GM12891 (cell line): Measurements from ENCODE around the gene INPP4A.

ENCODE experiments used
- DNase-seq: peaks from one replicate; pipeline ENCODE4 v3.0.0; 2011; ENCODE audit warnings: low spot score; ENCODE audit not compliant: insufficient read length
- FAIRE-seq: peaks from 2 replicates; lab custom pipeline; 2011; peaks lifted over from hg19 to GRCh38; lab: Jason Lieb, UNC
- PAX5 ChIP-seq: IDR thresholded peaks from 2 replicates; pipeline ENCODE4 v1.6.1; 2011; ENCODE audit warnings: low read length, moderate library complexity, mild to moderate bottlenecking; ENCODE audit not compliant: insufficient read depth, severe bottlenecking
- POLR2A ChIP-seq: IDR thresholded peaks from 2 replicates; pipeline ENCODE4 v1.6.1; 2011; ENCODE audit warnings: low read depth, low read length, control low read depth
- POLR2AphosphoS5 ChIP-seq: IDR thresholded peaks from 2 replicates; pipeline ENCODE4 v1.6.1; 2011; ENCODE audit warnings: low read depth, low read length, control low read depth
- POU2F2 ChIP-seq: IDR thresholded peaks from 2 replicates; pipeline ENCODE4 v1.6.1; 2011; ENCODE audit warnings: low read depth, mild to moderate bottlenecking, control low read depth, low read length, moderate library complexity
- SPI1 ChIP-seq: IDR thresholded peaks from 2 replicates; pipeline ENCODE4 v1.6.1; 2011; ENCODE audit warnings: low read depth, low read length, control low read depth
- TAF1 ChIP-seq: IDR thresholded peaks from 2 replicates; pipeline ENCODE4 v1.6.1; 2011; ENCODE audit warnings: low read depth, low read length, control low read depth

INPP4A gene

DNA sequence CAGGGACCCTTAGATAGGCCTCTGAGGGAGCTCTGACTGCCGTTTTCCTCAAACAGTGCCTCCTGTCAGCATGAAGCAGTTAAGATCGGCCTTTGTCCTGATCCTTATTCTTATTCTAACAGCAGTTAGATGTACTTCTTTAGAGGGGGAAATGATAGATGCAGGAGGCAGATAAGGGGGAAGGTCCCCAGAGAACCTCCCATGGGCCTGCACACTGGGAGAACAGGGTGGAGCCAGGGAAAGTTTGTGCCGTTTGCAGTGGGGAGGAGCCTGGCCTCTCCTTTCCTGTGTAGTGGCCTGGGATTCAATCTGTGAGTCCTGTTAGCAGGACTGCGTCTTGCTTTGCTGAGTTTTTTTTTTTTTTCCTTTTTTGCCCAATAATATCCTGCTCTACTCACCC lies 7.9 kb upstream of the INPP4A start:
- DNase-seq (no peak), FAIRE-seq (no peak)
- no peak for TF ChIP-seq POU2F2
- TF ChIP-seq POLR2A = no peak
- TF ChIP-seq POLR2AphosphoS5 = no peak
- no peak for TF ChIP-seq TAF1
- TF ChIP-seq SPI1 = no peak
- TF ChIP-seq PAX5 = no peak

DNA sequence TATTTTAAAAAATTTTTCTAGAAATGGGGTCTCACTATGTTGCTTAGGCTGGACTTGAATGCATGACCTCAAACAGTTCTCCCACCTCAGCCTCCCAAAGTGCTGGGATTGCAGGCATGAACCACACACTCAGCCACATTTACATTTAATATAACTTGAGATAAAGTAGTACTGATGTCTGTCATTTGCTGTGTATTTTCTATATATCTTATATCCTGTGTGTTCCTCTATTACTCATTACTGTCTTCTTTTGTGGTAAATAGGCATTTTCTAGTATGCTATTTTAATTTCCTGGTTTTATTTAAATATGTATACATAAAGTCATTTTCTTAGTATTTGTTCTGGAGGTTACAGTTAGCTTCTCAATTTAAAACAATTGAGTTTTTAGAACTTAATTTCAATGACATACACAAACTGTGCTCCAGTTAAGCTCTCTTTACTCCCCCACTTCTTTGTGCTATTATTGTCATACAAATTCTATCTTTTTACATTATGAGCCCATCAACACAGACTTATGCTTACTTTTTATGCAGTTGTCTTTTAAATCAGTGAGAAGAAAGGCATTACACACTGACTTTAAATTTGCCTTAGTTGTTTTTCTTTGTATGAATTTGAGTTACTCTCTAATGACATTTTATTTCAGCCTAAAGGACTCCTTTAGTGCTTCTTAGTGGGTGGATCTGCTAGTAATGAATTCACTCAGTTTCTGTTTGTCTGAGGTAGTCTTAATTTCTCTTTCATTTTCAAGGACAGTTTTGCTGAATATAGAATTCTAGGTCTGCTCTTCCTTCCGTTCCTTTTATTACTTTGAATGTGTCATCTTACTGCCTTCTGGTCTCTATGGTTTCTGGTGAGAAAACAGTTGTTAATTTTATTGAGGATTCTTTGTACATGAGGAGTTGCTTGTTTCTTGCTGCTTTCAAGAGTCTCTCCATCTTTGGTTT lies 6.2 kb upstream of the INPP4A start:
- FAIRE-seq (peak; percentile 26), DNase-seq (no peak)
- TF ChIP-seq PAX5 (no peak), SPI1 (no peak), POLR2AphosphoS5 (no peak), POU2F2 (no peak), POLR2A (no peak), TAF1 (no peak)

DNA sequence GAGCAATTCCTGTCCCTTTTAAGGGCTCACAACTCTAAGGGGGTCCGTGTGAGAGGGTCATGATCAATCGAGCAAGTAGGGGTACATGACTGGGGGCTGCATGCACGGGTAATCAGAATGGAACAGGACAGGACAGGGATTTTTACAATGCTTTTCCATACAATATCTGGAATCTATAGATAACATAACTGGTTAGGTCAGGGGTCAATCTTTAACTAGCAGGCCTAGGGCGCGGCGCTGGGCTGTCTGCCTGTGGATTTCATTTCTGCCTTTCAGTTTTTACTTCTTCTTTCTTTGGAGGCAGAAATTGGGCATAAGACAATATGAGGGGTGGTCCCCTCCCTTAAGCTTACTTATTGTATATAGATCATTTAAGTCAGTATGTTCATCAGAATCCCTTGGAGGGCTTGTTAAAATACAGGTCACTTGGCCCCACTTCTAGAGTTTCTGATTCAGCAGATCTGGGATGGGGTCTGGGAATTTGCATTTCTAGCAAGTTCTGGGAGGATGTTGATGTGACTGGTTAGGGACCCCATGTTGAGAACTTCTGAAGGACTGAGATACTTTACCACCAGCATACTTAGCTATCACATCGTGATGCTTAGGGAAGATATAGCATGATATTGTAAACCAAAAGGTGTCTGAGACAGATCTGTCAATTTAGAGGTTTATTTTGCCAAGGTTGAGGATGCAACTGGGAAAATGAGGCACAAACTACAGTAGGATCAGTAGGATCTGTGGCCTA lies 2.8 kb upstream of the INPP4A start:
- FAIRE-seq = no peak
- DNase-seq = no peak
- TF ChIP-seq TAF1 = no peak
- TF ChIP-seq POLR2A = no peak
- no peak for TF ChIP-seq PAX5
- no peak for TF ChIP-seq SPI1
- no peak for TF ChIP-seq POU2F2
- TF ChIP-seq POLR2AphosphoS5 = no peak

DNA sequence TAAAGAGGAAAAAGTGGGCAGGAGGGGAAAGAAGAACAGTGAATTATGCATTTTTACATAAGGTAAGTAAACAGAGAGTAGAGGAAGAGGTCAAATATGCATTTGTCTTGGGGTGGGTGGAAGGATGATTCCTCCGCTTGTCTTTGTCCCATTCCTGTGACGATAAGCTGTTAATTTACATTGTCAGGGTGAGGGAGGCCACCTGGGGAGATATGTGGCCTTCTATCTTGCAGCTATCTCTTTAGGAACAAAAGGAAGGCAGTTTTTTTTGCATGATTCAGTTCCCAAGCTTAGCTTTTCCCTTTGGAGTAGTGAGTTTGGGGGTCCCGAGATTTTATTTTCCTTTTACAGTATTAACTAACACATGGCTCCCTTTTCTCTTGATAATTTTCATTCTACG lies 2.2 kb upstream of the INPP4A start:
- no peak for FAIRE-seq
- TF ChIP-seq TAF1 = no peak
- DNase-seq = no peak

DNA sequence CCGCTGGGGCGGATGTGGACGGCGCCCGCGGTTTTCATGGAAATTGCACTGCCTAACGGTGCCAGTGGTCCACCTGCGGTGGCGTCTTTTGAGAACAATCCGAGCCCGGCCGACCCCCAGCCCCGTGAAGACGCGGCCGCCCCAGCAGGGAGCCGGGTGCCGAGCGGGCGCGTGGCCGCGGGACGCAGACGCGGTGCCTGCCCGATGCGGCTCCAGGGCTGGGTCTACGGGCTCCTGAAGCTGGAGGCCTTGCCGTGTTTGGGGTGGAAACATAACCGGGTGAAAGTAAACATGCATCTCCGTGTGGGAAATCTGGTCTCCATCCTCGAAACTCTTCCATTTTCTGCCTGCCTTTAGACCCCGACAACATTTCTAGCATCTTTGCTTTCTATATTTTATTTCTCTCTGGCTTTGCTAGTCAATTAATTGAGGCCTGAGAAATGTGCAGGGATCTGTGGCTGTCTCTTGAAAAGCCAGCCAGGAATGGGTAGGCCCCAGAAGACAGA lies 572 bp downstream of the INPP4A start:
- no peak for TF ChIP-seq TAF1
- TF ChIP-seq PAX5 = no peak
- no peak for TF ChIP-seq SPI1
- TF ChIP-seq POLR2A = no peak
- TF ChIP-seq POU2F2 = no peak
- no peak for TF ChIP-seq POLR2AphosphoS5
- FAIRE-seq (no peak), DNase-seq (no peak)

DNA sequence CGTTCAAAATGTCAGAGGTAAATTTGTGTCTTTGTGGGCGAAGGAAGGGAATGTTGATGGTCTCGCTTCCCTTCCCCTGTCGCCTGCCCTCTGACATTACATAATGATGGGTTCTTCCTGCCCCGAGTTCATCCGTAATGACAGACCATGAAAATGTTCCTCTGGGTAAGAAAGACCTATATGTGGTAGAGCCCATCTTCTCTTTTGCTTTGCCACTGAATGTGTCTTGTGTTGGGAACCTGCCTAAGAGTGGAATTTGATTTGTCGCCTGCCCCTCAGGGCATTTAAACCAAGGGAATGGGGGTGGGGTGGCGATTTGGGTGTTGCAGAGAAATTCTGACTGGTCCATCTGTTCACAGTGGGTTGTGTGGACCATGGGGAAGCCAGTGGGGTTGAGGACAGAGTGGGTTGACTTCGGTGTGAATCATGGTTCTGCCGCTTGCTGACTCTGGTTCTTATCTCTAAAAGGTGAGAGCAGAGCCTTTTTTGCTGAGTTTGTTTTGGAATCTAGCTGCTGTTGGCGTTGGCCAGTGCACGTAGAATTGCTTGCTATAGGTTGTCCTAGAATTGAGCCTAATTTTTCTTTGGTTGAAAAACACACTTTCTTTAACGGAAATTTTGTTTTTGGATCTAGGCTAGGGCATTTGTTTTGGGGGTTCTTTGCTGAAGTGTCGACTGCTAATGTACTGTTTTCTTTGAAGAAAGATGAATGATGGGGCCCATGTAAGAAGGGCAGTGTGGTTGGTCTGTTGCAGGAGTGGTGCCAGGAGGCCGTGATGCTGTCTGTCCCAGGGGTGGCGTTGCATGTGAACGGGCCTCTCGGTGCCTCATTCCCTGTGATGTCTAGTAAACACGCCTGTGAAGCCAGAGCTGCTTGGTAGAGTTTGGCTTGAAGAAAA lies 1.3 kb downstream of the INPP4A start:
- peak; percentile 43 for FAIRE-seq
- no peak for DNase-seq
- TF ChIP-seq PAX5 (no peak), TAF1 (no peak), POU2F2 (no peak), POLR2AphosphoS5 (no peak), SPI1 (0 out of 2 replicates have a peak, but pooled peaks have one; percentile 1), POLR2A (no peak)

DNA sequence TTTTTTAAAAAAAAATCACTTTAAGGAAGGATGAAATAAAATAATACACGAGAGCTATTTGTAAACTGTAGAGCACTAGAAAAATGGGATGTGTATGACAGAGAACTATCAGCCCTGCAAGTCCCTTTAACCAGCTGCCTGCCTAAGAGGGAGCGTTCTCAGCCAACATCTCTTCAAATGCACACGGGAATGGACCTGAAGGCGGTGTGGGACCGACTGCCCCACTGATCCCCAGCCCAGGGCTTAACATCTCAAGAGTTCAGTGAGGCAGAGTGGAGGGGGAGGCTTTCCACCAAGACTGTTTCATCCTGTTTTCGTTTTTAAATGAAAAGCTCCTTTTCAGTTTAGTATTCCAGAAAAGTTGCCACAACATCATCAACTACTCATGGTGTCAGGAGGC lies 2.2 kb downstream of the INPP4A start:
- DNase-seq = no peak
- no peak for FAIRE-seq
- TF ChIP-seq POLR2A = no peak
- no peak for TF ChIP-seq SPI1
- TF ChIP-seq POLR2AphosphoS5 = no peak
- no peak for TF ChIP-seq TAF1
- no peak for TF ChIP-seq POU2F2
- TF ChIP-seq PAX5 = no peak

DNA sequence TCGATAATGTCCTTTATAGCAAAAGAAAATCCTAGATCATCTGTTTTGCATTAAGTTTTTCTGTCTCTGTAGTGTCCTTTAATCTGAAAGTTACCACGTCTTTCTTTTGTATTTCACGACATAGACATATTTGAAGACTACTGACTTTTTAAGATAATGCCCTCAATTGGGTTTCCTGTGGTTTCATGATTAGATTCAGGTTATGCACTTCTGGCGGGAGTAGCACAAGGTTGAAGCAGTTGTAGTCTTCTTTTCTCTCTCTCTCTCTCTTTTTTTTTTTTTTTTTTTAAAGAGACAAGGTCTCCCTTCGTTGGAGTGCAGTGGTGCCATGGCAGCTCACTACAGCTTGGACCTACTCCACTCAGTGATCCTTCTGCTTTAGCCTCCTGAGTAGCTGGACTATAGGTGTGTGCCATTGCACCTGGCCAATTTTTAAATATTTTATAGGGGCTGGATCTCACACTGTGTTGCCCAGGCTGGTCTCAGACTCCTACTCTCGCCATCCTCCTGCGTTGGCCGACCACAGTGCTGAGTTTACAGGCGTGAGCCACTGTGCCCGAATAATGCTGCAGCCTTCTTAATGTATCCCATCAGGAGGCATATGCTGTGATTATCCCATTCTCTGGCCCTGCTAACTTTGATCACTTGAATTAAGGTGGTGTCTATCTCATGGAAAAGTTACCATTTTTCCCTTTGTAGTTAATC lies 3.9 kb downstream of the INPP4A start:
- no peak for DNase-seq
- no peak for FAIRE-seq
- TF ChIP-seq TAF1 (no peak), POU2F2 (no peak), SPI1 (no peak), PAX5 (no peak), POLR2A (no peak), POLR2AphosphoS5 (no peak)
